Left forelimb (tissue), 1 donor: ENCODE measurements around the gene SNX21.

Experiments used
- DNase-seq: peaks from one replicate; pipeline ENCODE4 v3.0.0-alpha.2; 2018; ENCODE audit warnings: low spot score

SNX21 gene

DNA sequence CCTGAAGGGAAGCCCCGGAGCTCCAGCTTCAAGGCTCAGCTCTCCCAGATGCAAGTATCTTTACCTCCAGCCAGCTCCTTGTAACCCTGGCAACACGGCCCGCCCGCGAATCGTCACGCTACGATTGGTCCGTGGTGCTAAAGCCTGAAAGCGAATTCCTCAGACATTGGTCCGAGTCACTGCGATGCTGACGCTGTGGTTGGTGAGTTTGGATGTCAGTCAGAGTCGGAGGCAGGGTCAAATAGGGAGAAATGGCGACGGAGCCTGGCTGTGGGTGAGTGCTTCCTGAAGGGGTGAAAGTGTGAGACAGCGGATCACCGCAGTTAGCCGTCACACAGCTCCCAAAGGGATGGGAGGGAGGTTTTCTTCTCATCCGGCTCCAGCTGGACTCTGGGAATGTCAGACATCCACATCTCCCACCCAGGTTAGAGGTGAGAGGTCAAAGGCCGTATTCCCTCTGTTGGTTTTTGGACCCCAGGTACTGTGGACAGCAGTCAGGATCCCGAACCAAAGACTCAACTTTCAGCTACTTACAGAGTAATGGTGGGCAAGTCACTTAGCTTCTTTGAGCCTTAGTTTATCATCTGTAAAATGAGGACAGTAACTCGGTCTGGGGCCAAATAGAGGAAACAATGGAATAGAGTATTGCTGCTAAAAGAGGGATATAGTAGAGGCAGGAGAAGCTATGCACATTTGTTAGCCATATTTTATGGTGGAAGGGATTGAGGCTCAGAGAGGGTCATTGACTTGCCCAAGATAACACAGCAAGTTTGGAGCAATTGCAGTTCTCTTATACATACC, 47.6 kb downstream of the SNX21 start, which contains the start of gene ZSWIM1:
ZSWIM1 (plus strand) TSS at position 240 of the 801 bp plus-strand sequence. CDS start 1,366 bp downstream, outside the sequence.
- peak; percentile 99 for DNase-seq

DNA sequence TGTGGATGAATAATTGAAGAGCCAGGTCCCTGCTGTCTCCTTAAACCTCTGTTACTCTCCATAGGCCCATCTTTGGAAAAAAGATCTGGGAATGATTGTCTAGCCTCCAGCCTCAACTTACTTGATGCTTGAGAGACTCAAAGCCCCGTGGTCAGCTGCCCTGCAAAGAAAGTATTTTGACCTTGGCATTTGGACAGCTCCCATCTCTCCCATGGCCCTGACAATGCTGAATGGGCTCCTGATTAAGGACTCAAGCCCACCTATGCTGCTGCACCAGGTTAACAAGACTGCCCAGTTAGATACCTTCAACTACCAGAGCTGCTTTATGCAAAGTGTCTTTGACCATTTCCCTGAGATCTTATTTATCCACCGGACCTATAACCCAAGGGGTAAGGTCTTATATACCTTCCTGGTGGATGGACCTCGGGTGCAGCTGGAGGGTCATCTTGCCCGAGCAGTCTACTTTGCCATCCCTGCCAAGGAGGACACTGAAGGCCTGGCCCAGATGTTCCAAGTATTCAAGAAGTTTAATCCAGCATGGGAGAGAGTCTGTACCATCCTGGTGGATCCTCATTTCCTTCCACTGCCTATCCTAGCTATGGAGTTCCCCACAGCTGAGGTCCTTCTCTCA, 49.0 kb downstream of the SNX21 start:
- DNase-seq = no peak

DNA sequence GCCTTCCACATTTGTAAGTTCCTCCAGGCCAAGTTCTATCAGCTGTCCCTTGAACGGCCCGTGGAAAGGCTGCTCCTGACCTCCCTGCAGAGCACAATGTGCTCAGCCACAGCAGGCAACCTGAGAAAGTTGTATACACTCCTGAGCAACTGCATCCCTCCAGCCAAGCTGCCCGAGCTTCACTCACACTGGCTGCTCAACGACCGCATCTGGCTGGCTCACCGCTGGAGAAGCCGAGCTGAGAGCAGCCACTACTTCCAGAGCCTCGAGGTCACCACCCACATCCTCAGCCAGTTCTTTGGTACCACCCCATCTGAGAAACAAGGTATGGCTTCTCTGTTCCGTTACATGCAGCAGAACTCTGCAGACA, 49.5 kb downstream of the SNX21 start:
- DNase-seq = no peak

DNA sequence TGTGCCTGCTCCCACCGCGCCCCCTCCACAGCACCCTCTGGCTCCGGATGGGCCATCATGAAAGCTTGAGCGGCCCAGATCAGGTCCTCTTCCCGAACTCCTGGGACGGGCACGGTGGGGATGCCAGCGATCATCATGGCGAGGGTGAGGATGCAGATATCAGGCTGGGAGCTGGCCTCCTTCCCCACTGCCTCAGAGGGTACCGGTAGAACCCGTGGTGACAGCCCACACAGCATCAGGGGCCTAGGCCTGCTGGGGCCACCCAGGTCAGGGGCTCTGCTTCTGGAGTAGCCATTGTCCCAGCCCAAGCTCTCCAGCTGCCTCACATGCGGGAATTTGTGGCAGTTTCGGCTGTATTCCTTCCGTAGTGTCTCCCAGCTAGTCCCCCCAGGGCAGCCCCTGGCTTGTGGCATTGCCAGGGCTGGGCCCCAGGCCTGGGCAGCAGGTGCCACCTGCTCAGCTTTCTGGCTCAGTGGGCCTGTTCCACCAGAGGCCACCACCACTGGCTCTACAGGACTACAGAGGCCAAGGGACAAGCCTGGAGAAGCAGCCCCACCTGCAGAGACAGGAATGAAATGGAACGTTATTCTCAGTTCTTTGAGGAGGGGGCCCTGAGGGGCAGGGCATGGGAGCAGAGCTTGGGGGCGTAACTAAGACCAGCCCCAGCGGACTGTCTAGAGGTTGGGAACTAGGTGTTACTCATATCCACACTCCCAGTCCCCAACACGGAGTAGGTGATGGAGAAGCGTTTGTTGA, 53.2 kb downstream of the SNX21 start:
- DNase-seq = no peak

DNA sequence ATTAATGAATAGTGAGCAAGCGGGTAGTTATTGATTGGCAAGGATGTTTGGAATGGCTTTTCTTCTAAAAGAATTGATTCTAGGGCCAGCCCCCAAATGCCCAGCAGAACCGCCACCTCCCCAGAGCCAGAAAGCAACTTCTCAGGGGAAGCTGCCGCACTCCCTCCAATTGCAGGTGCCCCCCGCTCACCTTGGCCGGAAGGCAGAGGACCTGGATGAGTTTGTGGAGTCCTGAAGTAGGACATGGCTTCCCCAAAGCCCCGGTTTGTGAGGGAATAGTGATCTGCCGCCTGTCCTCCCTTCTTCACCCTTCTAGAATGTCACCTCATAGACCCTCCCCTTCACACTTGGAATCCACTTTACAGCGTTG, 53.7 kb downstream of the SNX21 start, which contains the start of gene SPATA25:
SPATA25 (minus strand) TSS at position 277 of the 370 bp plus-strand sequence; CDS start at position 245, 32 bp downstream.
- no peak for DNase-seq

DNA sequence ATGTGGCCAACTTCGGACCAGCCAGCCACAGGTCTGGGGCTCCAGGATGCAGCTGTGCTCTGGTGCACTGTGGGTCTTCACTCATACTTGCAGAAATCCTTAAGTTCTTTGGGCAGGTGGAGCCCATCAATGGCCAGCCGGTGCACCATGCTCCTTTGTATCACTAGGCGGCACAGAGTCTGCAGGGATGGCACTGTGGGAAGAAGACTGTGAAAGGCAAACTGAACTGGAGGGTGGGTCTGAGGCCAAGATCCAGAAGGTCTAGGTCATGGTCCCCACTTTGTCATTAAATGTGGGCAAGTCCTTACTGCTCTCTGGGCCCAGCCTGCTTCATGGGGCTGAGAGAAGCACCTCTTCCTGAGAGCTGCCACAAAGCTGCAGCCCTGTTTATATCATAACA, 55.1 kb downstream of the SNX21 start:
- no peak for DNase-seq

DNA sequence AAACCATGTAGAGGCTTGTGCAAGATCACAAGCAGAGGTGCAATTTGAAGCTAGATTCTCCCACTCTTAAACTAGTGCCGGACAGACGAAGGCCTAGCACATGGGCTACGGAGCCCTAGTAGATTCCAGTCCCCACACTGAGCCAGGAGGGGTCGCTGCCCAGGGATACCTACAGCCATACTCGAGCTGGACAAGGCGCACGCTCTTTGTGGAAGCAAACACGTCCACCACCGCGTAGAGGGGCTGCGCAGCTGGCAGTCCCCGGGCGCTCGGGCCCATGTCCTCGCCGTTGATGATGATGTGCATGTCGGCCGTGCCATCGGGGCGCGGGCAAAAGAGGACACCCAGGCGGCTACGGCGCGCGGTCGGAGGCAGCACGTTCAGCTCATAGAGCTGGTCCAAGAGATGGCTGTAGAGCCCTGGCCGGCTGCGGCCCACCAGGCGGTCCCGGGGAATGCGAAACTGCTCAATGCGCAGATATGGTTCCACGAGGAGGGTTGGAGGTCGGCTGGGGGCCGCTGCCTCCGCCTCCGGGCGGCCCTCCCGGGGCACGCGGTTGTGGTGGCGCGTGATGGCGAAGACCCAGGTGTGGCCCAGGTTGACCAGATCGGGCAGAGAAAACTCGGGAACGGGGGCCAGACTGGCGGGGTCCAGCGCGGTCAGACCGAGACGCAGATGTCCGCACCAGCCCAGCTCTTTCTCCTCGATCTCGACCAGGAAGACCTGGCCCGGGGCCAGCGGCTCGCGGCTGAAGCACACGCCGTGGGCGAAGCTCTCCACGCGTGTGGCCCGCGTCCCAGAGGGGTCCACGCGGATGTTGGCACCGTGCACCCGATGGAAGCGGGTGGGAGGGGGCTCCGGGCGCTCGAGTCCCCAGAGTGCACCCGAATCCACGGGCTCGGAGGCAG, 56.7 kb downstream of the SNX21 start:
- peak; percentile 88 for DNase-seq

DNA sequence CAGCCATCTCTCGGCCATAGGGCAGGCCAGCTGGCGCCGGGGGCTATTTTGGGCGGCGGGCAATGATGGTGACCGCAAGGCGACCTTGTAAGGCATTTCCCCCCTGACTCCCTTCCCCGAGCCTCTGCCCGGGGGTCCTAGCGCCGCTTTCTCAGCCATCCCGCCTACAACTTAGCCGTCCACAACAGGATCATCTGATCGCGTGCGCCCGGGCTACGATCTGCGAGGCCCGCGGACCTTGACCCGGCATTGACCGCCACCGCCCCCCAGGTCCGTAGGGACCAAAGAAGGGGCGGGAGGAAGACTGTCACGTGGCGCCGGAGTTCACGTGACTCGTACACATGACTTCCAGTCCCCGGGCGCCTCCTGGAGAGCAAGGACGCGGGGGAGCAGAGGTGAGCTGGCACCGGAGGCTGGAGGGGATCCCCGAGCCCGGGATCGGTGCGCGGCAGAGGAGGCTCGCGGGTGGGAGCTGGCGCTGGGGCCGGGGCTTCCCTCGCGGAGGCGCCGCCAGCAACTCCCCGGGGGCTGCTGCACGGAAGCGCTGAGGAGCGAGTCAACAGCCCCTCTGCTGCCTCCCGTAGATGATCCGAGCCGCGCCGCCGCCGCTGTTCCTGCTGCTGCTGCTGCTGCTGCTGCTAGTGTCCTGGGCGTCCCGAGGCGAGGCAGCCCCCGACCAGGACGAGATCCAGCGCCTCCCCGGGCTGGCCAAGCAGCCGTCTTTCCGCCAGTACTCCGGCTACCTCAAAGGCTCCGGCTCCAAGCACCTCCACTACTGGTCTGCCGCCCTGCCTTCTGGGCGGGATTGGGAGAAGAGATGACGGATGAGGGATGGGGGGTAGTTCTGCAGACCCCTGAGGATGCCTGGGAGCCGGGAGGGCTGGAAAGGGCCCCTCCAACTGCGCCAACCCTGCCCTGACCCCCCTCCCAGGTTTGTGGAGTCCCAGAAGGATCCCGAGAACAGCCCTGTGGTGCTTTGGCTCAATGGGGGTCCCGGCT, 57.7 kb downstream of the SNX21 start, which contains the start of the genes CTSA and NEURL2:
CTSA (plus strand) TSS at position 351 of the 999 bp plus-strand sequence; CDS start at position 585, 234 bp downstream.
NEURL2 (minus strand) TSS at position 224 of the 999 bp plus-strand sequence; CDS start at position 7, 217 bp downstream.
- DNase-seq = peak; percentile 95

DNA sequence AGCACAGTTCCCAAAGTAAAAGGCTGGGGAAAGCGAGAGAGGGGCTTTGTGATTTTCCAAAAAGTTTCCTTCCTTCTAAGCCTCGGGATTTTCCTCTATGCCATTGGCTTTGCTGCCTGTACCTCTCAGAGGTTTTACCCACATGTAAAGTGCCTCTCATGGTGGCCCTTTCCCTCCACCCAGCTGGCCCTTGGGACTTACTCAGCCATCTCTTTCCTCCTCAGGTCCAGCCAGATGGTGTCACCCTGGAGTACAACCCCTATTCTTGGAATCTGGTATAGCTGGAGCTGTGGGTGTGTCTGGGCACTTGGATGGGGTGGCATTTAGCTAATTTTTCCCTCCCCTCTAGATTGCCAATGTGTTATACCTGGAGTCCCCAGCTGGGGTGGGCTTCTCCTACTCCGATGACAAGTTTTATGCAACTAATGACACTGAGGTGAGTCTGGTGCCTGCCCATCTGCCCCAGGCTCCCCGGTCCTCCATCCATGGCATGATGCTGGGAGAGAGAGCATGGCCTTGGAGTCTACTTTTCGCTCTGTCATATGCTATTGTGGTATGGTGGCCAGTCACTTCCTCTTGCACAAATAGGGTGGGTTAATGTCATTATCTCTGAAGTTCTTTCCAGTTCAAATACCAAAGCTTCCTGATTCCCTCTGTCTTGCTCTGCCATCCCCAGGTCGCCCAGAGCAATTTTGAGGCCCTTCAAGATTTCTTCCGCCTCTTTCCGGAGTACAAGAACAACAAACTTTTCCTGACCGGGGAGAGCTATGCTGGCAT, 58.6 kb downstream of the SNX21 start:
- DNase-seq = no peak
